NCI-H2196 treated with DMSO at 0.1 percent for 48 hours (cell line): ENCODE results near the gene RPSA.
A peak's percentile ranks its signal among the peaks of the same experiment; 100 is the strongest.
"Not testable (repeated sequence)": the region's sequence is repeated elsewhere in the genome, so short reads cannot be mapped to it uniquely, and the experiment has no call there.

Experiments used
- DNase-seq: peaks from one replicate; lab custom pipeline; 2025; ENCODE audit not compliant: unreplicated experiment; lab: John Stamatoyannopoulos, UW

Gene RPSA

GRCh38 chr3:39406368-39407258 is at the start of gene RPSA:
RPSA (plus strand) TSS chr3:39406720; CDS start chr3:39407654, 934 bp downstream.
- peak; percentile 79 for DNase-seq

GRCh38 chr3:39358333-39358732 is 48.2 kb upstream of the RPSA start:
- DNase-seq: no peak

- DNase-seq: no peak
These were observed 45.1 kb upstream of the RPSA start for GRCh38 chr3:39361252-39361927.

GRCh38 chr3:39362192-39362591 is 44.3 kb upstream of the RPSA start:
- DNase-seq: peak; percentile 9

GRCh38 chr3:39362812-39363211 is 43.7 kb upstream of the RPSA start:
- no peak for DNase-seq

DNA sequence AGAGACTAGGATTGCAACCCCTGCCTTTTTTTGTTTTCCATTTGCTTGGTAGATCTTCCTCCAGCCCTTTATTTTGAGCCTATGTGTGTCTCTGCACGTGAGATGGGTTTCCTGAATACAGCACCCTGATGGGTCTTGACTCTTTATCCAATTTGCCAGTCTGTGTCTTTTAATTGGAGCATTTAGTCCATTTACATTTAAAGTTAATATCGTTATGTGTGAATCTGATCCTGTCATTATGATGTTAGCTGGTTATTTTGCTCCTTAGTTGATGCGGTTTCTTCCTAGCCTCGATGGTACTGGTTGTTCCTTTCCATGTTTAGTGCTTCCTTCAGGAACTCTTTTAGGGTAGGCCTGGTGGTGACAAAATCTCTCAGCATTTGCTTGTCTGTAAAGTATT is 36.1 kb upstream of the RPSA start:
- not testable (repeated sequence) for DNase-seq

DNA sequence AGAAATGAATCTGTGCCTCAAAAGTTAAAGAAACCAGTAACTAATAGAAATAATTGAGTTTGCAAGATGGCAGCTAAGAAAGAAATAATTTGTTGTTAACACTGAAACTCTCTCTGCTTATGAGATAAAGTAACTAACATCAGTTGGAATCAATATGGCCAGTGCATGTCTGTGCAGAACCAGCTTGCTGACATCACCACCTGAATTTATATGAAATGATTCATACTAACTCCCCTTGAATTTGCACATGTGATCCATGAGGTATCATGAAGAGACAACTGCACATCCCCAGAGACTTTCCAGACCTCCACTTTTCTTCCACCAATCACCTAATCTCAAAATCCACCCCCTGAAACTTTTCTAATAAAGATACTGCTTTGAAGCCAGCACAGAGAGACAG is 33.7 kb upstream of the RPSA start:
- no peak for DNase-seq

DNA sequence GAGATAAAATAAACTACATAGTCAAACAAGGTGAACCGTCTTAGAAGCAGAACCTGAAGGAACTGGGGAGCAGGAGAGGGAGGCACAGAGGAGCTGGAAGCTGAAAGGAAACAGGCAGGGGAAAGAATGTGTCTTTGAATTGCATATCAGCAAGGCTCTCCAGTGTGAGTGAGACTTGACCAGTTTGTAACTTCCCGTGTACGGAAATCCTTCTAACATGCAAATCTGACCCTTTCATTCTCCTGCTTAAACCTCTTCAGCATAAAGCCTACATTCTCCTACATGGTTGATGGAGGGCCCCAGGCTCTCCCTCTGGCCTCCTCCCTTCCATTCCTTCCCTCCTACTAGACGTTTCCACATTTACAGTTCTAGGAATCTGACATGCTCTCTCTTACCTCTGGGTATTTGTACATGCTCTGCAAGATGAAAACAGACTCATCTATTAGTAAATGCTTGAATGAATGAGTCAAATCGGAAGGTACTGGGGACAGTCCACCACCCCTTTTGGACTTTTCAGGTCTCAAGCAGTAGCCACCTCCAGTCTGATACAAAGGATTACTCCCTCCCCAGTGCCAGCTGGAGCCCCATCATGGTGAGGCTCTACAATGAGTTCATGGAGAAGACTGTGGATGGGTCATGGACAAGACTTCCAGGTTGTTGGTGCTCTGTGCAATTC is 29.4 kb upstream of the RPSA start:
- no peak for DNase-seq

DNA sequence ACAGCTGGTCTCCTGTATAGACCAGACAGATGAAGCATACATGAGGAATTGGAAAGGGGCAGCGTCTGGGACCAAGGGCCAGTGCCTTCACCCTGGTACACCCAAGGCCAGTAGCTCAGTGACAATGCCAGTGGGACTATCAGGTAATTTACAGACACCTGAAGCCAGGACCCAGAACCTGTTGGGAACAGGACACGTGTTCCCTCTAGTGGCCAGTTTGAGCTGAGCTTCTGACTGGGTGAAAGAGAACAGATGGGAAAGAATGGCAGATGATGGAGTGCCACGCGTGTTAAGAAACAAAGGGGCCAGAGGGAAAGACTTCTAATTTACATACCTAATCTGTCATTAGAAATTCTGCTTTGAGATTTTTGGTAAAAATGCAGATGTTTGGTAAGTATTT is 28.4 kb upstream of the RPSA start:
- no peak for DNase-seq

DNA sequence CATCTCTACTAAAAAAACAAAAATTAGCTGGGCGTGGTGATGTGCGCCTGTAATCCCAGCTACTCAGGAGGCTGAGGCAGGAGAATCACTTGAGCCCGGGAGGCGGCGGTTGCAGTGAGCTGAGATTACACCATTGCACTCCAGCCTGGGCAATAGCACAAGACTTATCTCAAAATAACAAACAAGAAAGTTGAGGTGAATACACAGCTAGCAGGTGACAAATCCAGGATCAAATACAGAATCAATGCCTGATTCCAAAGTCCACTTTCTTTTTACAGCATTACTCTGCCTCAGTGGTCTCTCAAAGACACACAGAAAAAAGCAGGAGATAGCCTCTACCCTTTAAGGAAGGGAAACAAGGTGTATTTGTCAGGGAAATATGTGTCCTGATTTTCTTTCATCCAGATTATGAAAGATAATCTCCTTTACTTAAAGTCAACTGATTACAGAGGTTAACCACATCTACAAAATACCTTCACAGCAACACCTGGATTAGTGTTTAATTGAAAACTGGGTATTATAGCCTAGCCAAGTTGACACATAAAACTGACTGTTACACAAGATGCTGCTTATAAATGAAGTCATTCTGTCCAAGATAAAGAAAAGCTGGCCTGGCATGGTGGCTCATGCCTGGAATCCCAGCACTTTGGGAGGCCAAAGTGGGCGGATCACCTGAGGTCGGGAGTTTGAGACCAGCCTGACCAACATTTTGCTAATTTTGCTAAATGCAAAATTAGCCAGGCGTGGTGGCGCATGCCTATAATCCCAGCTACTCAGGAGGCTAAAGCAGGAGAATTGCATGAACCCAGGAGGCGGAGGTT is 27.4 kb upstream of the RPSA start:
- no peak for DNase-seq

GRCh38 chr3:39379778-39380155 is 26.8 kb upstream of the RPSA start:
- DNase-seq: no peak

DNA sequence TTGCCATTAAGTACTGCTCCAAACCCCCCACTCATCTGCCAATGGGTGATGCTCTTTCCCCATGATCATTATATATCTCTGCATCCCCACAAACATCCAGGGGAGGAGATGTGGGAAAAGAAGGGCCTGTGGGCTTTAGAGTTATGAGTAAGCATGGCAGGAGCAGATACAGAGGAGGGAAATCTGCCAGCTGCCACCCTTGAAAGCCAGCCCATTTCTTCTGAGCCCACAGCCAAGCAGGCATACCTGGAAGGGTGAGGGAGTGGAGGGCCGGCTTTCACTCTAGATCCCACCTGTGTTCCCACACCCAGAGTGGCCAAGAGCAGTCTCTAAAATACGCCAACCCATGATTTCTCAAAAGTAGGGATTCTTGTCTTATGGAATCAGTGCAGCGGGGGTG is 25.1 kb upstream of the RPSA start:
- no peak for DNase-seq

DNA sequence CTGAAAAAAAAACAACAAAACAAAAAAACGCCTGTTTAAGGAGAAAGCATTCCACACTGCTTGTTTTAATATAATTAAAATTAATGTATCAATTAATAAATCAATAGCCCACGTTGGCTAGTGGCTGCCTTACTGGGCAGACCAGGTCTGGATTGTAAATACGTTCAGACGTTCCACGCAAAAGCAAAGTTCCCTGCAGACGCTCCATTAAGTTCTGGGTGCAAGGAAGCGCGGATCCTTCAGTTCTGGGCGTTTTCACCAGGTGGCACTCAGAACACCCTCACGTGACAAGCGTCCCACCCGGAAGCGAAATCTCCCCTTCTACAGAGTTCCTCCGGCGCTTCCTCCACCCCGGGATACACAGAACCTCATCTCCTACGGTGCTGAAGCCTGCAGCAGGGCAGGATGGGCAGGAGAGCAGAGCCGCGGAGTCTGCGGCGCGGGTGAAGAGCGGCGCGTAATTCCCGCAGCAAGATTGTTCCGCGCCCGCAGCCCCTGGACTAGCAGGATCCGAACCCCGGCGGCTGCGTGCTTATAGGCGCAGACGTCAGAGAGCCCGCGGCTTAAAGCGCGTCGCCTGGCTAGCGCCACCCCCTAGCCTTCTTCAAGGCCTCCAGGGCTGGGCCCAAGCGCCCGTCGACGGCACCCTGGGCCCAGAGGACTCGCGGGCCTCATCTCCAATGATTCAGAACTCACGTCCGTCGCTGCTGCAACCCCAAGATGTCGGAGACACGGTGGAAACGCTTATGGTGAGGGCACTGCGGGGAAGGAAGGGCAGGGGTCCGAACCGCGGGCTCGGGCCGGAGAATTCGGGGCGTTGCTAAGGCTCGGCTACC is 23.3 kb upstream of the RPSA start, which contains the start of gene SLC25A38:
Gene SLC25A38, plus strand, starts transcription at position 326 of the 836 bp plus-strand sequence. Its CDS starts 355 bp downstream, at position 681.
- no peak for DNase-seq

DNA sequence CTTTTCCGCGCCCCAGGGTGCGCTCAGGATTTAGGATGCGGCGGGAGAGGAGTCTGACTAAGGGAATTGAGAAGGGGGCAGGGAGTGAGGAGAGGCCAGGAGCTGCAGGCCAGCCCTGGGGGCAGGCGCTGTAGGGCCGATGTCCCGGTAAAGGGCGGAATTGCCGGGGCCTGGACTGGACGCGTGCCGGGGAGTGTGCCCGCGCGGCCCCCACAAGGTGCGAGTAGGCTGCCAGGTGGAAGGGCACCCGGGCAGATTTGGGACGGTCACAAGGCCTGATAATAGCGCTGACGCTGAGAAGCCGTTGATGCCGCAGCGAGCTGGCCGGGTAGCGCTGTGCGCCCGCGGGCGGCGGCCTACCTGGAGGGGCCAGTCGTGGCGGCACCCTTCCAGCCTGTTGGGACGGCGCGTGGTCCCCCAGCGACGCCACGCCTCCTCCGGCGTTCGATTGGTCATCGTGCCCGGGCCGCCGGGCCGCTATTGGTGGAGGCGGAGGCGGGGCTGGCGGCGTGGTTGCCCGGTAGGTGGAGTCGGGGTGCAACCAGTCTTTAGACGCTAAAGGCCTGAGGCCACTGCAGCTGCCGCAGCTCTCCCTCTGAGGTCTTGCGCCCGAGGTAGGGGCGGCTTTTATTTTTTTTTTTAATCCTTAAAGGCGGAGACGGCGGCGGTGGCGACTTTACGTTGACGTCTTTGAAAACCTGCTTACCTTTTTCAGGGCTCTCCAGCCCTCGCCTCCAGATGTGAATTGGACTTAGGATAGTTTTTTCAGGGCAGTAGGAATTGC is 22.4 kb upstream of the RPSA start:
- DNase-seq: no peak

GRCh38 chr3:39384665-39385000 is 21.9 kb upstream of the RPSA start:
- DNase-seq: no peak

DNA sequence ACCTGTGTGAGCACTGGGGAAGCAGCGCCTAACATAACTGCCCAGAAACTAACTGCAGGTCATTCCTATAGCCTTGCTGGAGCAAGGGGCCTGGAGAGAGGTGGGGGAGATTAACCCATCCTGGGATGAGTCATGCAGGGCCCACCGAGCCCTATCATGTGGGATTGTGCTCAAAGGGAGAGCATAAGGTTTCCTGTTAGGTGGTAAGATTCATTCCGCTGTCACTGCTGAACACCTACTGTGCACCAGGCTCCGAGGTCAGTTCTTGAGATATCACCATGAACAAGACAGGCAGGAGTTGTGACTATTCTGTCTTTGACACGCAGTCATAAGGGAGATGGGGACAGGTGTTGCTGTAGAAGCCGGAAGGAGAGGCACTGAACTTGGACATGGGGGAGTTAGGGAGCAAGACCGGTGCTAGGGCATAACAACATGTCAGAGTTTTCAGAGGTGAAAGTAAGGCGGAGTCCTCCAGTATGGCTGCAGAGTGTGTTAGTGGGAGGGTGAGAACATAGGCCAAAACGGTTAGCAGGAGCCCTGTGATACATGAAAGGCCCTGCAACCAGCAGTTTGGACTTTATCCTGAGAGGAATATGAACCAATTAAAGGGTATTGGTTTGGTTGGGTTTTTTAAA is 20.9 kb upstream of the RPSA start:
- no peak for DNase-seq

GRCh38 chr3:39386318-39386717 is 20.2 kb upstream of the RPSA start:
- no peak for DNase-seq

- no peak for DNase-seq
These were observed 19.0 kb upstream of the RPSA start for GRCh38 chr3:39387411-39387975.

DNA sequence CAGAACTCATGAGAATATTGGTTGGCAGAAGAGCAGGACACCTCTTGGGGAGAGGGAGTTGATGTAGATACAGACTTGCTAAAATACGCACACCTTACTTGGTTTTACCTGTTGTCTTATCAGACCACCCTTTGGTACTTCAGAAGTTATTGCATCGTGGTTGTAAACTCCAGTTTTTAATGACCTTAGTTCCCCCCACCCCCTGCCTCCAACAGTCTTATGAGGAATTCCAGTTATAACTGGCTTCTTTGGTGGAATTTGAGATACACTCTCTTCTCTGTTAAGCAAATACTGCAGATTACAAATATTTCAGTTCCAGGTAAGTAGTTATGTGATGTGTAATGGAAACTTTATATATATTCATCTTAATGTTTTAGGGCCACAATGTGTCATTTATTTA is 18.4 kb upstream of the RPSA start:
- DNase-seq: no peak
